Mesothelial cell of epicardium (in vitro differentiated cells): Measurements from ENCODE around the gene VHLL. TPM values are rescaled to one million over a fixed set of nuclear protein-coding genes. Genes with fewer than 3 reads are reported as not detected.
A peak's percentile ranks its signal among the peaks of the same experiment; 100 is the strongest.

ENCODE experiments used
- DNase-seq, 2 experiments: peaks; one replicate each; pipeline ENCODE4 v3.0.0; 2021; ENCODE audit warnings: low spot score in 2 of 2; ENCODE audit not compliant: unreplicated experiment in 2 of 2
- H3K27ac Mint-ChIP-seq: 2 replicates; pipeline ENCODE4 v1.8.0; 2021; ENCODE audit warnings: mixed read lengths
- H3K27me3 Mint-ChIP-seq: 2 replicates; pipeline ENCODE4 v1.8.0; 2021; ENCODE audit warnings: low read depth, mixed read lengths
- H3K36me3 Mint-ChIP-seq: 2 replicates; pipeline ENCODE4 v1.8.0; 2021; ENCODE audit warnings: mixed read lengths
- H3K4me1 Mint-ChIP-seq: 2 replicates; pipeline ENCODE4 v1.8.0; 2021; ENCODE audit warnings: mixed read lengths
- H3K4me3 Mint-ChIP-seq: 2 replicates; pipeline ENCODE4 v1.8.0; 2021; ENCODE audit warnings: mild to moderate bottlenecking, moderate library complexity, mixed read lengths
- H3K9me3 Mint-ChIP-seq: 2 replicates; pipeline ENCODE4 v1.8.0; 2021; ENCODE audit warnings: mixed read lengths
- CTCF ChIP-seq: fragments of 200-600 bp; sonication (generic); IDR thresholded peaks from one replicate; pipeline ENCODE4 v1.5.0; 2021; ENCODE audit warnings: antibody characterized with exemption; ENCODE audit not compliant: unreplicated experiment
- total RNA-seq: library from RNA; stranded (reverse); gene quantifications from 3 replicates; pipeline ENCODE4 v1.2.1, GENCODE V29; 2021

Gene VHLL
- total RNA-seq, 1 donor from 2014 or later: not detected

GRCh38 chr1:156319664-156320063 is 20.6 kb upstream of the VHLL start:
- Mint-ChIP-seq H3K27me3 (no peaks in the 10 kb centered on the region), H3K4me3 (no peak overlapping the region), H3K4me1 (no peaks in the 10 kb centered on the region), H3K36me3 (peaks cover 37% of the 10 kb centered on the region), H3K9me3 (no peaks in the 10 kb centered on the region), H3K27ac (no peak overlapping the region)
- TF ChIP-seq CTCF: peak; percentile 72
- DNase-seq: no peak

GRCh38 chr1:156316909-156317308 is 17.8 kb upstream of the VHLL start:
- Mint-ChIP-seq H3K4me3 (no peak overlapping the region), H3K9me3 (no peaks in the 10 kb centered on the region), H3K27me3 (no peaks in the 10 kb centered on the region), H3K27ac (no peak overlapping the region), H3K4me1 (no peaks in the 10 kb centered on the region), H3K36me3 (peaks cover 40% of the 10 kb centered on the region)
- DNase-seq: no peak
- no peak for TF ChIP-seq CTCF

GRCh38 chr1:156310962-156311361 is 11.9 kb upstream of the VHLL start:
- Mint-ChIP-seq H3K27me3 (no peaks in the 10 kb centered on the region), H3K36me3 (peaks cover 41% of the 10 kb centered on the region), H3K4me1 (no peaks in the 10 kb centered on the region)

GRCh38 chr1:156308078-156308477 is 9.0 kb upstream of the VHLL start:
- peaks cover 4% of the 10 kb centered on the region for H3K4me1 Mint-ChIP-seq
- H3K27me3 Mint-ChIP-seq: no peaks in the 10 kb centered on the region
- no peak overlapping the region for H3K27ac Mint-ChIP-seq

More at GRCh38 chr1:156310962-156311361, 11.9 kb upstream of the VHLL start:
- no peak for DNase-seq
- Mint-ChIP-seq H3K4me3 (no peak overlapping the region), H3K27ac (no peak overlapping the region), H3K9me3 (no peaks in the 10 kb centered on the region)
- TF ChIP-seq CTCF: no peak

GRCh38 chr1:156305215-156305614 is 6.1 kb upstream of the VHLL start:
- no peak for TF ChIP-seq CTCF
- peaks cover 22% of the 10 kb centered on the region for H3K36me3 Mint-ChIP-seq

More at GRCh38 chr1:156308078-156308477, 9.0 kb upstream of the VHLL start:
- no peak for DNase-seq
- Mint-ChIP-seq H3K36me3 (peaks cover 33% of the 10 kb centered on the region), H3K4me3 (no peak overlapping the region), H3K9me3 (no peaks in the 10 kb centered on the region)
- no peak for TF ChIP-seq CTCF

GRCh38 chr1:156303241-156303640 is 4.1 kb upstream of the VHLL start:
- Mint-ChIP-seq H3K4me1 (peaks cover 4% of the 10 kb centered on the region), H3K36me3 (peaks cover 12% of the 10 kb centered on the region), H3K27ac (no peak overlapping the region), H3K4me3 (no peak overlapping the region), H3K9me3 (no peaks in the 10 kb centered on the region), H3K27me3 (no peaks in the 10 kb centered on the region)
- DNase-seq: no peak
- no peak for TF ChIP-seq CTCF

More at GRCh38 chr1:156305215-156305614, 6.1 kb upstream of the VHLL start:
- Mint-ChIP-seq H3K4me1 (peaks cover 4% of the 10 kb centered on the region), H3K27me3 (no peaks in the 10 kb centered on the region), H3K27ac (peak overlapping the region; percentile 43), H3K4me3 (no peak overlapping the region), H3K9me3 (no peaks in the 10 kb centered on the region)
- DNase-seq: no peak
